Body of pancreas (tissue), 4 donors: Measurements from ENCODE around the gene SASH3.

Experiments used
- POLR2A ChIP-seq, 3 donors: fragments of 450-650 bp; IDR thresholded peaks; one replicate each; pipeline ENCODE4 v1.6.1; 2016; ENCODE audit warnings: antibody characterized with exemption in 3 of 3, mild to moderate bottlenecking in 2 of 3
- TF ChIP-seq, protein P1 (sequence below), 7 experiments: fragments of 450-650 bp in 4 of 7; fragments of 200-600 bp in 3 of 7; sonication (generic) in 3 of 7; IDR thresholded peaks; one replicate each; pipeline ENCODE4 v1.5.1; 2016 to 2019; ENCODE audit warnings: antibody characterized with exemption in 7 of 7

DNA sequence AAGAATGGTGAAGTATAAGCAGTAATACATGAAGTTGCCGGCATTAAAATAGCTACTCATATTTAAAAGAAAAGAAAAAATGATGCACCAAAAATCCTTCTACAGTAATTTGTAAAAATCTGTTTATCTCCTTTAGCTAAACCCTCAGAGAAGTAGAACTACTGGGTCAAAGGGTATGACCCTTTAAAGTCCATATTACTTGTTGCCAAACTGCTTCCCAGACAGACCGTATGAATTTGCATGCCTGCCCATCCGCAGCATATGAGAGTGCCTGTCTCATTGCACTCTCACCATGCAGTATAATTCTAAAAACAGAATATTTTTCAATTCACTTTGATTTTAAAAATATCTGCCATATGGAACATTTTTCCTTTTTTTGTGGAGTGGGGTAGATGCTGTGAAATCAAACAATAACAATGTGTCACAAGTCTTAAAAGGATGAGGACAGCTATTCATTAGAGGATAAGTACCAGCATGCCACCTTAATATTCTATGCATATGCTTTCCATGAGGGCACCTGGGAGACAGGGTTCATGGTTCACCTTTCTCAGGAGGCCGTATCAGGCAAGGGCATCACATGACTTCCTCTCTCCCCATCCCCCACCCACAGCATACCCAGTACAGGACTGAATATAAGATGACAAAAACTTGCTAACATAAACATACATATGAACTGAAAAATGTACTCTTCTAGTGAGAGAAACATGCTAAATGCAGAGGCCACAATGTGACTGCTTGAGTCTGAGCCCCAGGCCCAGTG is 46.2 kb downstream of the SASH3 start:
- TF ChIP-seq, protein P1, sequence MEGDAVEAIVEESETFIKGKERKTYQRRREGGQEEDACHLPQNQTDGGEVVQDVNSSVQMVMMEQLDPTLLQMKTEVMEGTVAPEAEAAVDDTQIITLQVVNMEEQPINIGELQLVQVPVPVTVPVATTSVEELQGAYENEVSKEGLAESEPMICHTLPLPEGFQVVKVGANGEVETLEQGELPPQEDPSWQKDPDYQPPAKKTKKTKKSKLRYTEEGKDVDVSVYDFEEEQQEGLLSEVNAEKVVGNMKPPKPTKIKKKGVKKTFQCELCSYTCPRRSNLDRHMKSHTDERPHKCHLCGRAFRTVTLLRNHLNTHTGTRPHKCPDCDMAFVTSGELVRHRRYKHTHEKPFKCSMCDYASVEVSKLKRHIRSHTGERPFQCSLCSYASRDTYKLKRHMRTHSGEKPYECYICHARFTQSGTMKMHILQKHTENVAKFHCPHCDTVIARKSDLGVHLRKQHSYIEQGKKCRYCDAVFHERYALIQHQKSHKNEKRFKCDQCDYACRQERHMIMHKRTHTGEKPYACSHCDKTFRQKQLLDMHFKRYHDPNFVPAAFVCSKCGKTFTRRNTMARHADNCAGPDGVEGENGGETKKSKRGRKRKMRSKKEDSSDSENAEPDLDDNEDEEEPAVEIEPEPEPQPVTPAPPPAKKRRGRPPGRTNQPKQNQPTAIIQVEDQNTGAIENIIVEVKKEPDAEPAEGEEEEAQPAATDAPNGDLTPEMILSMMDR (IDR thresholded peaks at IDR 0.05) = no peak
- no peak for TF ChIP-seq POLR2A (IDR thresholded peaks at IDR 0.05)
